A673 (cell line): ENCODE results near the gene CCDC157. TPM values are rescaled to one million over a fixed set of nuclear protein-coding genes. Genes with fewer than 3 reads are reported as not detected.
A peak's percentile ranks its signal among the peaks of the same experiment; 100 is the strongest.
"Not testable (repeated sequence)": the region's sequence is repeated elsewhere in the genome, so short reads cannot be mapped to it uniquely, and the experiment has no call there.

Experiments
- BruUV-seq: library from RNA; stranded (reverse); fragments of 400-500 nt; replicated peaks from 2 replicates; lab custom pipeline; 2021; lab: Mats Ljungman, UMichigan
- CTCF ChIA-PET: fragments of 300-600 bp; sonication (Branson Sonifier 250); formaldehyde crosslinking; loops from one replicate; lab custom pipeline; 2022; ENCODE audit warnings: antibody characterized with exemption; lab: Charles Lee
- POLR2A ChIA-PET: fragments of 300-600 bp; sonication (Branson Sonifier 250); formaldehyde crosslinking; loops from one replicate; lab custom pipeline; 2022; ENCODE audit warnings: antibody characterized with exemption; ENCODE audit not compliant: low non-redundant PET; lab: Charles Lee
- DNase-seq: peaks from one replicate; pipeline ENCODE4 v3.0.0-alpha.2; 2015; ENCODE audit warnings: low spot score
- H3K27ac ChIP-seq: fragments of 200-600 bp; sonication (generic); 2 replicates; pipeline ENCODE4 v1.5.1; 2016; ENCODE audit warnings: mixed run types, low read depth, mild to moderate bottlenecking, mixed read lengths, antibody characterized with exemption, low read length; ENCODE audit not compliant: poor library complexity, severe bottlenecking
- H3K27me3 ChIP-seq: fragments of 200-600 bp; sonication (generic); replicated peaks from 2 replicates; pipeline ENCODE4 v1.6.1; 2017; ENCODE audit warnings: mixed run types, low read depth, mild to moderate bottlenecking, mixed read lengths, antibody characterized with exemption, low read length; ENCODE audit not compliant: insufficient read depth, poor library complexity
- H3K36me3 ChIP-seq: fragments of 200-600 bp; sonication (generic); 2 replicates; pipeline ENCODE4 v1.6.1; 2016; ENCODE audit warnings: mixed run types, mild to moderate bottlenecking, mixed read lengths, antibody characterized with exemption, low read length; ENCODE audit not compliant: insufficient read depth, poor library complexity, severe bottlenecking
- H3K4me1 ChIP-seq: fragments of 200-600 bp; sonication (generic); 2 replicates; pipeline ENCODE4 v1.6.1; 2017; ENCODE audit warnings: mixed run types, mild to moderate bottlenecking, mixed read lengths, antibody characterized with exemption, low read length; ENCODE audit not compliant: insufficient read depth, poor library complexity, severe bottlenecking
- H3K4me3 ChIP-seq: fragments of 200-600 bp; sonication (generic); 2 replicates; pipeline ENCODE4 v1.5.1; 2016; ENCODE audit warnings: low read depth, mixed run types, mild to moderate bottlenecking, mixed read lengths, low read length; ENCODE audit not compliant: poor library complexity, severe bottlenecking
- H3K9me3 ChIP-seq: fragments of 200-600 bp; sonication (generic); 2 replicates; pipeline ENCODE4 v1.6.1; 2016; ENCODE audit warnings: mixed run types, low read depth, mild to moderate bottlenecking, mixed read lengths, antibody characterized with exemption, low read length; ENCODE audit not compliant: poor library complexity, severe bottlenecking
- EZH2 ChIP-seq: fragments of 200-600 bp; sonication (generic); IDR thresholded peaks from 2 replicates; pipeline ENCODE4 v1.6.1; 2017; ENCODE audit warnings: borderline replicate concordance, low read depth, mild to moderate bottlenecking, mixed read lengths, antibody characterized with exemption, low read length; ENCODE audit not compliant: poor library complexity, severe bottlenecking
- intact Hi-C: fragments of 100-400 bp; cut with micrococcal nuclease; formaldehyde crosslinking; loops from one replicate; pipeline ENCODE4 v1.10.0; 2022; ENCODE audit not compliant: unreplicated experiment
- total RNA-seq: library from RNA; stranded (reverse); gene quantifications from 2 replicates; pipeline ENCODE4 v1.2.3, GENCODE V29; 2021
- TF ChIP-seq, protein P1 (sequence below): fragments of 300-800, 200-600 bp; sonication (generic); conservative IDR thresholded peaks from 2 replicates; pipeline ENCODE4 v1.5.1; 2017; ENCODE audit warnings: low read depth, mild to moderate bottlenecking, antibody characterized with exemption, low read length, moderate library complexity, mixed read lengths

CCDC157 gene
- total RNA-seq, 1 experiment from 2014 or later = 5.7 TPM

DNA sequence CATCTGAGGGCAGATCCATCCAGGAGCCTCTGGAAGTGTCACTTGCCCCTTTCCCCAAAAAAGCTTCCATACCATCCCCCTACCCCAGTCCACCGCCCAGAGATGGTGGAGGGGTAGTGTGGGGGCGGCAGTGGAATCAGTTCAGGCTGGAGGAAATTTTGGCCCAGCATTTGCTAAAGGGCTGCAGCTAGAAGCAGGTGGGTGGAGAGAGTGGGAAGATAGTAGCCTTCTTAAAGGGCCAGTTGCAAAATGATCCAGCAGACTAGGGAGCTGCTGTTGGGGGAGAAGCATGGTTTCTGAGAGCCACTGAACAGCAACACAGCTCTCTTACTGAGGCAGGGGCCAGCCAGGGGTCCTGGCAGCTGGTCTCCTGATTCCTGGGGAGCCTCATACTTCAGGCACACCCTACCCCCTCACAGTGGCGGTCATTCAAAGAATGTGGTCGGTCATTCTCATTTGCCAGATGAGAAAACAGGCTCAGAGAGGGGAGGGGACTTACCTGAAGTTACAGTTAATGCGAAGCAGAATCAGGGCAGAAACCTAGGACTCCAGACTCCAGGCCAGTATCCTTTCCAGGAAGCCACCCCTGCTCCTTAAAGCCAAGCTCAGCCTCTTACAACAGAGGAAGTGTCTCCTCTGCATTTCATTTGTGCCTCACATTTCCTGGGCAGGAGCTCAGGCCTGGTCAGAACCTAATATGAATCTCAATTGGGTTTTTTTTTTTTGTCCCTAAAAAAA, 45.4 kb downstream of the CCDC157 start:
- H3K9me3 ChIP-seq = no peaks in the 10 kb centered on the region
- TF ChIP-seq EZH2 = no peak
- TF ChIP-seq, protein P1, sequence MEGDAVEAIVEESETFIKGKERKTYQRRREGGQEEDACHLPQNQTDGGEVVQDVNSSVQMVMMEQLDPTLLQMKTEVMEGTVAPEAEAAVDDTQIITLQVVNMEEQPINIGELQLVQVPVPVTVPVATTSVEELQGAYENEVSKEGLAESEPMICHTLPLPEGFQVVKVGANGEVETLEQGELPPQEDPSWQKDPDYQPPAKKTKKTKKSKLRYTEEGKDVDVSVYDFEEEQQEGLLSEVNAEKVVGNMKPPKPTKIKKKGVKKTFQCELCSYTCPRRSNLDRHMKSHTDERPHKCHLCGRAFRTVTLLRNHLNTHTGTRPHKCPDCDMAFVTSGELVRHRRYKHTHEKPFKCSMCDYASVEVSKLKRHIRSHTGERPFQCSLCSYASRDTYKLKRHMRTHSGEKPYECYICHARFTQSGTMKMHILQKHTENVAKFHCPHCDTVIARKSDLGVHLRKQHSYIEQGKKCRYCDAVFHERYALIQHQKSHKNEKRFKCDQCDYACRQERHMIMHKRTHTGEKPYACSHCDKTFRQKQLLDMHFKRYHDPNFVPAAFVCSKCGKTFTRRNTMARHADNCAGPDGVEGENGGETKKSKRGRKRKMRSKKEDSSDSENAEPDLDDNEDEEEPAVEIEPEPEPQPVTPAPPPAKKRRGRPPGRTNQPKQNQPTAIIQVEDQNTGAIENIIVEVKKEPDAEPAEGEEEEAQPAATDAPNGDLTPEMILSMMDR = no peak
- peaks cover 10% of the 10 kb centered on the region for H3K36me3 ChIP-seq
- no TSS peak for BruUV-seq
- no peak overlapping the region for H3K4me3 ChIP-seq
- ChIA-PET CTCF (interaction anchor here (1.0 kb wide), 1 partner anchor 15 kb away, joined by 3 read pairs; no protein-coding TSS in a partner anchor), POLR2A (no interaction called here)
- peaks cover 13% of the 10 kb centered on the region for H3K4me1 ChIP-seq
- H3K27me3 ChIP-seq = no peaks in the 10 kb centered on the region
- intact Hi-C loops = loop anchor here (10.0 kb wide), 1 partner anchor 57 kb away; no protein-coding TSS in a partner anchor
- DNase-seq = no peak
- H3K27ac ChIP-seq = peak overlapping the region; percentile 37

DNA sequence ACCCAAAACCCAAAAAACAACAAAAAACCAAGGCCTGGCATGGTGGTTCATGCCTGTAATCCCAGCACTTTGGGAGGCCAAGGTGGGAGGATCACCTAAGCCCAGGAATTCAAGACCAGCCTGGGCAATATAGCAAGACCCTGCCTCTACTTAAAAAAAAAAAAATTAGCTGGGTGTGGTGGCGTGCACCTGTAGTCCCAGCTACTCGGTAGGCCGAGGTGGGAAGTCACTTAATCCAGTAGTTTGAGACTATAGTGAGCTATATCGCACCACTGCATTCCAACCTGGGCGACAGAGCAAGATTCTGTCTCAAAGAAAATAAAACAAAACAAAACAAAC, 45.9 kb downstream of the CCDC157 start:
- H3K9me3 ChIP-seq, BruUV-seq, POLR2A ChIA-PET, H3K27me3 ChIP-seq, DNase-seq, H3K4me3 ChIP-seq, H3K27ac ChIP-seq: not testable (repeated sequence)
- Histone ChIP-seq H3K4me1 (peaks cover 11% of the 10 kb centered on the region), H3K36me3 (peaks cover 13% of the 10 kb centered on the region)
- intact Hi-C loops = loop anchor here (10.0 kb wide), 1 partner anchor 58 kb away; no protein-coding TSS in a partner anchor
- CTCF ChIA-PET = interaction anchor here (1.0 kb wide), 1 partner anchor 15 kb away, joined by 3 read pairs; no protein-coding TSS in a partner anchor

DNA sequence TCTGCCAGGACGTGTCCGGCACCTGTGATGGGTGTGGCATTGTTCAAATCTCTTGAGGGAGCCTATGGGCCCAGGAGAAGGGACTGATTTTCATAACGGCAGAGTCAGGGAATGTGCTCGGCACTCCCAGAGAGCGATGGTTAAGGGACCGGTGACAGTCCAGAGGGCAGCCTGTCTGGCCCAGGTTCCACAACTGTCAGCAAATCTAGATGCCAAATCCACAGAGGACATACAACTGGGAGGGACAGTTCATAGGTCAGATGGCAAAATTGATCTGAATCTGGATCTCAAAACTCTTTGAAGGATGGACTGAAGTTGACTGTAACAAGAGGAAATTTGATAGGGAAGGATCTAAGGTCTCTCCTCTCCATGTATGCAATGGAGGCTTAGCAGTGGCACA, 47.5 kb downstream of the CCDC157 start:
- intact Hi-C loops = loop anchor here (10.0 kb wide), 1 partner anchor 60 kb away; no protein-coding TSS in a partner anchor
- no peaks in the 10 kb centered on the region for H3K27me3 ChIP-seq
- H3K4me1 ChIP-seq = no peaks in the 10 kb centered on the region
- H3K27ac ChIP-seq = no peak overlapping the region
- DNase-seq = no peak
- no peaks in the 10 kb centered on the region for H3K9me3 ChIP-seq
- H3K36me3 ChIP-seq = peaks cover 21% of the 10 kb centered on the region
- BruUV-seq = no TSS peak
- TF ChIP-seq, protein P1 = no peak
- TF ChIP-seq EZH2 = no peak
- ChIA-PET CTCF (no interaction called here), POLR2A (interaction anchor here (0.6 kb wide), 2 partner anchors 17 to 19 kb away, joined by 3 to 4 read pairs; no protein-coding TSS in a partner anchor)
- H3K4me3 ChIP-seq = no peak overlapping the region
